ENCODE data around the gene SCEL. TPM values are rescaled to one million over a fixed set of nuclear protein-coding genes. Genes with fewer than 3 reads are reported as not detected.

Gene SCEL
- total RNA-seq, 1 donor from 2014 or later, result not detected

- Mint-ChIP-seq H3K9me3 (ENCODE audit: unreplicated experiment) (no peaks in the 10 kb centered on the region), H3K4me1 (ENCODE audit: low read depth, unreplicated experiment) (peaks cover 4% of the 10 kb centered on the region), H3K27ac (ENCODE audit: unreplicated experiment) (no peak overlapping the region), H3K36me3 (ENCODE audit: unreplicated experiment) (no peaks in the 10 kb centered on the region), H3K4me3 (ENCODE audit: unreplicated experiment) (no peak overlapping the region), H3K27me3 (ENCODE audit: unreplicated experiment) (no peaks in the 10 kb centered on the region)
- no peak for DNase-seq
- TF ChIP-seq CTCF (IDR thresholded peaks at IDR 0.05; ENCODE audit: partially characterized antibody, unreplicated experiment), result no peak
Measured at GRCh38 chr13:77523834-77524728, 11.4 kb upstream of the SCEL start.

GRCh38 chr13:77528414-77528813 lies 7.1 kb upstream of the SCEL start:
- DNase-seq, result no peak
- peaks cover 1% of the 10 kb centered on the region for H3K27me3 Mint-ChIP-seq (ENCODE audit: unreplicated experiment)
- no peaks in the 10 kb centered on the region for H3K36me3 Mint-ChIP-seq (ENCODE audit: unreplicated experiment)
- no peak for TF ChIP-seq CTCF (IDR thresholded peaks at IDR 0.05; ENCODE audit: partially characterized antibody, unreplicated experiment)
- H3K4me3 Mint-ChIP-seq (ENCODE audit: unreplicated experiment), result no peak overlapping the region
- H3K27ac Mint-ChIP-seq (ENCODE audit: unreplicated experiment), result no peak overlapping the region
- H3K4me1 Mint-ChIP-seq (ENCODE audit: low read depth, unreplicated experiment), result peaks cover 4% of the 10 kb centered on the region
- H3K9me3 Mint-ChIP-seq (ENCODE audit: unreplicated experiment), result no peaks in the 10 kb centered on the region

GRCh38 chr13:77528834-77529500 lies 6.5 kb upstream of the SCEL start:
- no peak overlapping the region for H3K27ac Mint-ChIP-seq (ENCODE audit: unreplicated experiment)

GRCh38 chr13:77529501-77529840 lies 6.0 kb upstream of the SCEL start:
- no peak overlapping the region for H3K4me3 Mint-ChIP-seq (ENCODE audit: unreplicated experiment)
- H3K4me1 Mint-ChIP-seq (ENCODE audit: low read depth, unreplicated experiment), result peaks cover 4% of the 10 kb centered on the region
- no peaks in the 10 kb centered on the region for H3K36me3 Mint-ChIP-seq (ENCODE audit: unreplicated experiment)

More at GRCh38 chr13:77528834-77529500, 6.5 kb upstream of the SCEL start:
- no peaks in the 10 kb centered on the region for H3K36me3 Mint-ChIP-seq (ENCODE audit: unreplicated experiment)
- no peaks in the 10 kb centered on the region for H3K9me3 Mint-ChIP-seq (ENCODE audit: unreplicated experiment)
- H3K4me1 Mint-ChIP-seq (ENCODE audit: low read depth, unreplicated experiment), result peaks cover 4% of the 10 kb centered on the region
- H3K27me3 Mint-ChIP-seq (ENCODE audit: unreplicated experiment), result peaks cover 1% of the 10 kb centered on the region
- DNase-seq, result no peak
- TF ChIP-seq CTCF (IDR thresholded peaks at IDR 0.05; ENCODE audit: partially characterized antibody, unreplicated experiment), result no peak
- H3K4me3 Mint-ChIP-seq (ENCODE audit: unreplicated experiment), result no peak overlapping the region

More at GRCh38 chr13:77529501-77529840, 6.0 kb upstream of the SCEL start:
- H3K9me3 Mint-ChIP-seq (ENCODE audit: unreplicated experiment), result no peaks in the 10 kb centered on the region
- no peak for DNase-seq
- TF ChIP-seq CTCF (IDR thresholded peaks at IDR 0.05; ENCODE audit: partially characterized antibody, unreplicated experiment), result no peak
- no peak overlapping the region for H3K27ac Mint-ChIP-seq (ENCODE audit: unreplicated experiment)
- peaks cover 1% of the 10 kb centered on the region for H3K27me3 Mint-ChIP-seq (ENCODE audit: unreplicated experiment)

All from glutamatergic neuron (in vitro differentiated cells).